Epithelial cell of esophagus (primary cell): ENCODE measurements around the gene ARHGAP23.

Source experiments
- DNase-seq: peaks from one replicate; pipeline ENCODE4 v3.0.0; 2010; ENCODE audit warnings: low read depth
- H3K4me3 ChIP-seq: 2 replicates; pipeline ENCODE4 v1.5.1; 2011; ENCODE audit warnings: mild to moderate bottlenecking, low read length, control low read depth
- CTCF ChIP-seq: IDR thresholded peaks from 2 replicates; pipeline ENCODE4 v1.5.1; 2011; ENCODE audit warnings: low read depth, mild to moderate bottlenecking, low read length, control low read depth, inconsistent platforms; ENCODE audit not compliant: insufficient read depth; ENCODE audit errors: missing control alignments

The ARHGAP23 gene

DNA sequence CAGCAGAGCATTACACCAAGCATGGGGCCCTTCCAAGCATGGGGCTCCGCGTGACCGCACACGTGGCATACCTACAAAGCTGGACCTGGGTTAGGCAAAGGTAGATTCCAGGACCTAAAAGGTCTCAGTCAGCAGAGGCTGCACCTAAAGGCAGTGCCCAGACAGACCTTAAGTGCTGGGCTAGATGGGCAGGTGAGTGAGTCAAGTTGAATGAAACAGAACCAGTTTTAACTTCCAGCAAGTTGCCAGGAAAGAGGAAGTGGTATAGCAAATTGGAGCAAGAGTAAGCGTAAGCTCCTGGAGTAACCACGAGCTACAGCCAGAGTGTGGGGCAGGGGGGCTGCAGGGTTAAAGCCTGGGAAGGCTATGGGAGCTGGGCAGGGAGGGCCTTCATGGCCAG lies 128.0 kb downstream of the ARHGAP23 start:
- DNase-seq: peak; percentile 84
- TF ChIP-seq CTCF: no peak

DNA sequence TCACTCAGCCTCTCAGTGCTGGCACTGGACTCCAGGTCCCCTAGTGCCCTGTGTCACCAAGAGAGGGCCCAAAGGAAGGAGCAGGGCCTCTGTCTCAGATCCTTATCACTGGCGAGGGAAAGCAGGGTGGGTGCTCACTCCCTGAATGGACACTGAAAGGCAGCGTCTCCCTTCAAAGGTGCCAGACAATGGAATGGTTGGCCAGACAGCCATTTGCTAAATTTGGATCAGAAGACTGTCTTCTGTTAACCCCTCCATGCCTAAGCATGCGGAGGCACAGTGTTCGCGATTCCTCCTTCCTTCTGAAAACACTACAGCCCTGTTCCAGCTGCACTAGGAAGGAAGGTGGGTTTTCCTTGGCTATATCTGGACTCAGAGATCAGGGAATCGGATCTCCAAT lies 129.1 kb downstream of the ARHGAP23 start:
- no peak for DNase-seq
- H3K4me3 ChIP-seq: no peak overlapping the region
- no peak for TF ChIP-seq CTCF

More for the DNA sequence above, 128.0 kb downstream of the ARHGAP23 start:
- no peak overlapping the region for H3K4me3 ChIP-seq

DNA sequence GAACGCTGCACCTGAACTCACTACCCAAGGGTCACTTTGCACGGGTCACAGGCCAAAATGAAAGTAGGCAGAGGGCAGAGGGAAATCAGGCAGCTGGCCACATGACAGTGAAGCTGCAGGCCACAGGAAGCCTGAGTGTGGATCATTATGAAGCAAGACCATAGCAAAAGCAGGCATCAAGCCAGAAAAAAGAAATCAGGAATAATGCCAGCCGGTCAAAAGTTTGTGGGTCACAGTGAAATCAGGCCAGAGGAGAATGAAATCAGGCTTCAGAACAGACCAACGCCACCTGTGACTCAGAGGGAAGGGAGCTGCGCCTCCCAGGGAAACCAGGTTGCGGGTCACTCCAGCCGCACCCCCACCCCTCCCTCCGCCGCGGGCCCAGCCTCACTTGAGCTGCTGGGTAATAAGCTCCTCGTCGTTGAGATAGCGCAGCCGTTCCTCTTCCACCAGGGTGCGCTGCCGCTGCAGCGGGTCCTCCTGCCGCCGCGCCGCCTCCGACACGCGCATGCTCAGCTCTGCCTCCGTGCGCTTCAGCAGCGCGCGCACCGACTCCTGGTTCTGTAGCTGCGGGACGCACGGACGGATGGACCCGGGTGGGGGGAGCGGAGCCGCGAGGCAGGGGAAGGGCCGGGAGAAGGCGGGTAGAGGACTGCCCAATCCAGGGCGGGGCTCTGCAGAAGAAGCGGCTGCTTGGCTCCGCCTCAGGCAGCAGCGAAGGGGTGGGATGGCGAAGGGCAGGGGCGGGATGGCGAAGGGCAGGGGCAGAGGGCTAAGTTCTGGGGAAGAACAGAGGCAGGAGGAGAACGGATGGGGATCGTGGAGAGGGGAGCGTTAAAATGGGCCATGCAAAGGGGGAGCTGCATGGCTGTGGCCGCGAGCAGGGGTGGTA lies 129.8 kb downstream of the ARHGAP23 start:
- H3K4me3 ChIP-seq: peak overlapping the region; percentile 44
- DNase-seq: peak; percentile 98
- TF ChIP-seq CTCF: peak; percentile 79

DNA sequence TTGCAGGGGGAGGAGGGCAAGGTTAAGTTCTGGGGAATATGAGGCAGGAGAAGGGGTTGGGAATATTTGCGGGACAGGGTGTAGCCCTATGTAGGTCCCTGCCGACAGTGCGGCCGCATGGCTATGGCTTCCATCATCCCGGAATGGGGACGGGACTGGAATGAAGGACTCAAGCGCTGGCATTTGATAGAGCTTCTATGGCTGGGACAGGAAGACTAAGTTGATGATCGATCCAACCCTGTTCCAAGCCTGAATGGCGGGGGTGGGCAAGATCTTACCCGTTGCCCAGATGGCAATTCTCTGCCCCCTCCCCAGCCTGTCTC lies 130.4 kb downstream of the ARHGAP23 start:
- DNase-seq: peak; percentile 27
- H3K4me3 ChIP-seq: peak overlapping the region; percentile 44
- no peak for TF ChIP-seq CTCF

DNA sequence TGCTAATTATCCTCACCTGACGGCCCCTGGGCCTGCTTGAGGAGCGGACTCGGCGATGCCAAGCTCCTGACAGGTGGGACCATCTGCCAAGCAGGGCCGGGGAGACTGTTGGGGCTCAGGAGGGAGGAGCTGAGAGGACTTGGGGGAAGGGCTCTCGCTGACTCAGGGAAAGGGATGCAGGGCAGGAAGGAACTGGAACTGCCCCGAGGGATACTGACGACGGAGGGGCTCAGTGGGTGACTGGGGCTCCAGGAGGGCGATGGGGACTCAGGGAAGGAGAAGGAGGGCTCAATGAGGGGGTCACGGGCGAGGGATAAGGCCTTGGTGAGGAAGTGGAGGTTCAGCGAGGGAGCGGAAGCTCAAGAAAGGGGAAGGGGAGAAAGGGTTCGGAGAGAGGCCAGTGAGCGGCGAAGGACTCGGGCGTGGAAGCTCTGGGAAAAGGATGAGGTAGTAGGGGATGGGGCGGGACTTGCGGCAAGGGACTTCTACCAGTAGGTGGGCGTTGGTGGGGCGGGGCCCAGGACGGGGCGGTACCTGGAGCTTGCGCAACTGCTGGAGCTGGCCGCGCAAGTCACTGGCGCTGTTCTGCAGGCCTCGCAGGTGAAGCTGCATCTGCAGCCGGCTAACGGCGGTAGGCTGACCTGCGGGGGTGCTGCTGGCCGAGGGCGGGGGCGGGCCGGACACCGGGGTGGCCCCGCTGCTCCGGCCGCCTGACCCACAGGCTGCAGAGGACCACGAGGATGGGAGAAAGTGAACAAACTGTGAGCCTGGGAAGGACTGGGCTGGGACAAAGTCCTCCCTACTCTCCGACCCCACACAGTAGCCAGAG lies 131.0 kb downstream of the ARHGAP23 start:
- peak; percentile 97 for DNase-seq
- TF ChIP-seq CTCF: peak; percentile 9
- peak overlapping the region; percentile 44 for H3K4me3 ChIP-seq

- no peak overlapping the region for H3K4me3 ChIP-seq
- no peak for TF ChIP-seq CTCF
- no peak for DNase-seq
Measured at GRCh38 chr17:38559880-38560230, 131.6 kb downstream of the ARHGAP23 start.
